HG03045 (cell line): ENCODE measurements around the gene PGA5.
"Not testable (repeated sequence)": the region's sequence is repeated elsewhere in the genome, so short reads cannot be mapped to it uniquely, and the experiment has no call there.

Experiments used
- ATAC-seq: cut with Tn5 transposase; IDR thresholded peaks from one replicate; pipeline ENCODE4 v1.9.1; 2021; ENCODE audit warnings: mild to moderate bottlenecking, moderate library complexity; ENCODE audit not compliant: unreplicated experiment

PGA5 gene

GRCh38 chr11:61240875-61241274, at the start of gene PGA5:
Gene PGA5 (plus strand): TSS chr11:61241175. CDS start chr11:61241227, 52 bp downstream.
- not testable (repeated sequence) for ATAC-seq

GRCh38 chr11:61193596-61193995, 47.4 kb upstream of the PGA5 start:
- ATAC-seq, result no peak

- ATAC-seq, result no peak
Observed at GRCh38 chr11:61194169-61194671, 46.8 kb upstream of the PGA5 start.

GRCh38 chr11:61194981-61195695, 45.8 kb upstream of the PGA5 start:
- ATAC-seq, result no peak

GRCh38 chr11:61195719-61196118, 45.3 kb upstream of the PGA5 start:
- no peak for ATAC-seq

GRCh38 chr11:61198361-61198760, 42.6 kb upstream of the PGA5 start:
- no peak for ATAC-seq

- ATAC-seq, result no peak
Observed at GRCh38 chr11:61198948-61199523, 41.9 kb upstream of the PGA5 start.

GRCh38 chr11:61201476-61201875, 39.5 kb upstream of the PGA5 start:
- no peak for ATAC-seq

- not testable (repeated sequence) for ATAC-seq
Observed at GRCh38 chr11:61202950-61203746, 37.8 kb upstream of the PGA5 start, which contains the start of gene PGA3. Gene PGA3 (plus strand): TSS chr11:61203515. CDS start chr11:61203565, 50 bp downstream.

- ATAC-seq, result not testable (repeated sequence)
Observed at GRCh38 chr11:61203873-61204272, 37.1 kb upstream of the PGA5 start.

- not testable (repeated sequence) for ATAC-seq
Observed at GRCh38 chr11:61204502-61205059, 36.4 kb upstream of the PGA5 start.

GRCh38 chr11:61207636-61208310, 33.2 kb upstream of the PGA5 start:
- not testable (repeated sequence) for ATAC-seq

GRCh38 chr11:61210629-61211028, 30.3 kb upstream of the PGA5 start:
- not testable (repeated sequence) for ATAC-seq

GRCh38 chr11:61211327-61211952, 29.5 kb upstream of the PGA5 start:
- not testable (repeated sequence) for ATAC-seq

- not testable (repeated sequence) for ATAC-seq
Observed at GRCh38 chr11:61212202-61212601, 28.8 kb upstream of the PGA5 start.

GRCh38 chr11:61213711-61214324, 27.2 kb upstream of the PGA5 start:
- ATAC-seq, result not testable (repeated sequence)

- not testable (repeated sequence) for ATAC-seq
Observed at GRCh38 chr11:61218306-61218705, 22.7 kb upstream of the PGA5 start.

- ATAC-seq, result not testable (repeated sequence)
Observed at GRCh38 chr11:61219016-61219415, 22.0 kb upstream of the PGA5 start.

GRCh38 chr11:61222047-61222446, 18.9 kb upstream of the PGA5 start, which contains the start of gene PGA4:
Gene PGA4 (plus strand): TSS chr11:61222347. CDS start chr11:61222401, 54 bp downstream.
- not testable (repeated sequence) for ATAC-seq
